Suprapubic skin (tissue), 4 donors: ENCODE measurements around the gene WDFY4. TPM values are rescaled to one million over a fixed set of nuclear protein-coding genes. Genes with fewer than 3 reads are reported as not detected.

Experiments used
- DNase-seq, 2 donors: peaks; one replicate each; pipeline ENCODE4 v3.0.0-alpha.2; 2019; ENCODE audit warnings: low spot score in 2 of 2
- H3K27ac ChIP-seq: fragments of 200-600 bp; sonication (generic); one replicate; pipeline ENCODE4 v1.5.1; 2019
- H3K27me3 ChIP-seq: fragments of 200-600 bp; sonication (generic); one replicate; pipeline ENCODE4 v1.5.1; 2019
- H3K36me3 ChIP-seq: fragments of 200-600 bp; sonication (generic); one replicate; pipeline ENCODE4 v1.5.1; 2019
- H3K4me1 ChIP-seq: fragments of 200-600 bp; sonication (generic); one replicate; pipeline ENCODE4 v1.5.1; 2019
- H3K4me3 ChIP-seq: fragments of 200-600 bp; sonication (generic); one replicate; pipeline ENCODE4 v1.5.1; 2019; ENCODE audit warnings: mild to moderate bottlenecking
- H3K9me3 ChIP-seq: fragments of 200-600 bp; sonication (generic); one replicate; pipeline ENCODE4 v1.5.1; 2019
- CTCF ChIP-seq, 2 donors: fragments of 200-600 bp in 1 of 2; fragments of 450-650 bp in 1 of 2; sonication (generic) in 1 of 2; IDR thresholded peaks; one replicate each; pipeline ENCODE4 v1.5.1; 2016 to 2019; ENCODE audit warnings: antibody characterized with exemption in 2 of 2, mild to moderate bottlenecking in 1 of 2, moderate library complexity in 1 of 2
- EP300 ChIP-seq: sonication (generic); formaldehyde crosslinking; IDR thresholded peaks from one replicate; pipeline ENCODE4 v1.6.1; 2017; ENCODE audit warnings: antibody characterized with exemption
- POLR2A ChIP-seq, 2 donors: fragments of 450-650 bp; IDR thresholded peaks; one replicate each; pipeline ENCODE4 v1.6.1; 2017; ENCODE audit warnings: antibody characterized with exemption in 2 of 2, mild to moderate bottlenecking in 2 of 2, moderate library complexity in 2 of 2
- POLR2AphosphoS5 ChIP-seq, 3 donors: sonication (generic); formaldehyde crosslinking; IDR thresholded peaks; one replicate each; pipeline ENCODE4 v1.6.1; 2017; ENCODE audit warnings: antibody characterized with exemption in 3 of 3
- WGBS: methylation state at CpG from one replicate; pipeline ENCODE4 v1.1.5; 2018; 5-methylcytosine and 5-hydroxymethylcytosine counted together
- total RNA-seq, 4 donors: library from RNA; depleted of rRNA; stranded (reverse); fragments of >200 nt; gene quantifications; one replicate each; pipeline ENCODE4 v1.1.0, GENCODE V29; 2016

The WDFY4 gene
- total RNA-seq, 4 donors from 2014 or later, result 0.57 to 2.9 (median 1.0) TPM

DNA sequence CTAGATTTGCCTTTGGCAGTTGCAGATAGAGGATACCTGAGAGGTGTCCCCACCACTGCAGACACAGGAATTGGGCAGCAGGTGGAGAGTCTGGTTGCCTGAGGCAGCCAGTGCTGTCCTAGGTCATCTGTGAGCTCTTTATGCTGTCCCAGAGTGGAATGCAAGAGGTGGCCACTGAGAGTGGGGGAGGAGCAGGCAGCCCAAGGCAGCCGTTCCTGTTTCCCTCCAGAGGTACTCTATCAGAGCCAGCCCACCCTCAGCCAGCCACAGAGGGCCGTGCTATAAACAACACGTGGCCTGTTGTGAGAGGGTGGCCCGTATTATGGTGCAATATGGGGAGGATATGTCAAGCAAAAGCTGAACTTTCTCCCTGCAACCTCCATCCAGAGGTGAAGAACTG is 246.5 kb downstream of the WDFY4 start:
- Histone ChIP-seq H3K9me3 (no peaks in the 10 kb centered on the region), H3K27me3 (no peaks in the 10 kb centered on the region), H3K36me3 (no peaks in the 10 kb centered on the region), H3K4me3 (no peak overlapping the region), H3K27ac (no peak overlapping the region), H3K4me1 (no peaks in the 10 kb centered on the region)
- 64% methylated on average over 4 of the region's 4 CpGs for WGBS
- no peak for DNase-seq
- TF ChIP-seq CTCF (IDR thresholded peaks at IDR 0.05) (no peak), POLR2AphosphoS5 (IDR thresholded peaks at IDR 0.05) (no peak), EP300 (no peak), POLR2A (IDR thresholded peaks at IDR 0.05) (no peak)

GRCh38 chr10:48932831-48933664 is 248.4 kb downstream of the WDFY4 start:
- Histone ChIP-seq H3K36me3 (no peaks in the 10 kb centered on the region), H3K4me1 (no peaks in the 10 kb centered on the region), H3K9me3 (no peaks in the 10 kb centered on the region), H3K27ac (no peak overlapping the region), H3K27me3 (no peaks in the 10 kb centered on the region), H3K4me3 (no peak overlapping the region)
- TF ChIP-seq POLR2A (IDR thresholded peaks at IDR 0.05) (no peak), POLR2AphosphoS5 (IDR thresholded peaks at IDR 0.05) (no peak), CTCF (IDR thresholded peaks at IDR 0.05) (no peak), EP300 (no peak)
- WGBS, result 81% methylated on average over 7 of the region's 7 CpGs
- DNase-seq, result no peak

GRCh38 chr10:48934672-48935501 is 250.2 kb downstream of the WDFY4 start:
- DNase-seq, result peak in 1 of 2 donors; percentile 40
- Histone ChIP-seq H3K36me3 (no peaks in the 10 kb centered on the region), H3K4me1 (no peaks in the 10 kb centered on the region), H3K4me3 (no peak overlapping the region), H3K9me3 (no peaks in the 10 kb centered on the region), H3K27me3 (no peaks in the 10 kb centered on the region), H3K27ac (no peak overlapping the region)
- WGBS, result 64% methylated on average over 16 of the region's 18 CpGs
- TF ChIP-seq EP300 (no peak), CTCF (IDR thresholded peaks at IDR 0.05) (no peak), POLR2A (IDR thresholded peaks at IDR 0.05) (no peak), POLR2AphosphoS5 (IDR thresholded peaks at IDR 0.05) (no peak)

DNA sequence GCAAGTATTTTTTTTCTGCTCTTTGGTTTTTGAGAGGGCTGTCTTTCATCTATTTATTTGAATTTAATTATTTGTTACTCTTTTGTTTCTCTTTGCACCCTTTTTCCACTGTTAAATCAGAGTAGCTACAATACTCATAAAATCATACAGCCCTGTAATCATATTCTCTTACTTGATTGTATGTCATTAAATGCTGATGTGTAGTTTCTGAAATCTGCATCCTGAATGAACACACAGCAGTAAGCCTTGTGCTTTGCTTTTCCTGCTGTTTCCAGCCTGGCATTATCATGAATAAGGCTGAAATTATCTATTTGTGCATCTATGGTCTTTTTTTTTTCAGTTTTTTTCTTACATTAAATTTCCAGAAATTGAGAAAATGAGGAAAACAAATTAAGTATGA is 250.9 kb downstream of the WDFY4 start:
- no peaks in the 10 kb centered on the region for H3K4me1 ChIP-seq
- TF ChIP-seq CTCF (IDR thresholded peaks at IDR 0.05), result no peak
- TF ChIP-seq POLR2A (IDR thresholded peaks at IDR 0.05), result no peak
- no peak for TF ChIP-seq EP300
- TF ChIP-seq POLR2AphosphoS5 (IDR thresholded peaks at IDR 0.05), result no peak
- H3K36me3 ChIP-seq, result no peaks in the 10 kb centered on the region
- H3K27me3 ChIP-seq, result no peaks in the 10 kb centered on the region
- no peak overlapping the region for H3K4me3 ChIP-seq
- no peak overlapping the region for H3K27ac ChIP-seq
- no peak for DNase-seq
- H3K9me3 ChIP-seq, result no peaks in the 10 kb centered on the region

GRCh38 chr10:48937796-48938195 is 253.1 kb downstream of the WDFY4 start:
- no peak overlapping the region for H3K4me3 ChIP-seq
- TF ChIP-seq POLR2A (IDR thresholded peaks at IDR 0.05) (no peak), CTCF (IDR thresholded peaks at IDR 0.05) (no peak), EP300 (no peak), POLR2AphosphoS5 (IDR thresholded peaks at IDR 0.05) (no peak)
- no peaks in the 10 kb centered on the region for H3K9me3 ChIP-seq
- no peaks in the 10 kb centered on the region for H3K27me3 ChIP-seq
- no peaks in the 10 kb centered on the region for H3K36me3 ChIP-seq
- 98% methylated on average over 3 of the region's 3 CpGs for WGBS
- H3K4me1 ChIP-seq, result no peaks in the 10 kb centered on the region
- H3K27ac ChIP-seq, result no peak overlapping the region
- peak in 1 of 2 donors; percentile 49 for DNase-seq
